Cortex of kidney (tissue), 1 donor: ENCODE measurements around the gene DGLUCY.
"Not testable (repeated sequence)": the region's sequence is repeated elsewhere in the genome, so short reads cannot be mapped to it uniquely, and the experiment has no call there.

ENCODE experiments used
- DNase-seq: peaks from one replicate; lab custom pipeline; 2025; lab: John Stamatoyannopoulos, UW

The DGLUCY gene

GRCh38 chr14:91138511-91139359, 24.9 kb downstream of the DGLUCY start:
- DNase-seq, result no peak

DNA sequence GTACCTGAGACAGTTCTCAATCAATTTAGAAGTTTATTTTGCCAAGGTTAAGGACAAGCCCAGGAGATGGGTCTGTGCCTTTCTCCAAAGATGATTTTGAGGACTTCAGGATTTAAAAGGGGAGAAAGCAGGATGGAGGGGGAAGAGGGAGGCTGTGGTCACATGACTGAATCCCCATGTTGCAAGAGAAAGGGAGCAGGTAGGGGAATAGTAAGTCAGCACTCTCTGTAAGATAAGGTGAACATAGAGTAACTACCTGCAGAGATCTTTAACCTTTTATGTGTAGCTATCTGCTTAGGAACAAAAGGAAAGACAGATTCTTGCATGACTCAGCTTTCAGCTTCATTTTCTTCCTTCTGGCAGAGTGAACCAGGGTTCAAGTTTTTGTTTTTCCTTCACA, 25.9 kb downstream of the DGLUCY start:
- DNase-seq, result no peak

DNA sequence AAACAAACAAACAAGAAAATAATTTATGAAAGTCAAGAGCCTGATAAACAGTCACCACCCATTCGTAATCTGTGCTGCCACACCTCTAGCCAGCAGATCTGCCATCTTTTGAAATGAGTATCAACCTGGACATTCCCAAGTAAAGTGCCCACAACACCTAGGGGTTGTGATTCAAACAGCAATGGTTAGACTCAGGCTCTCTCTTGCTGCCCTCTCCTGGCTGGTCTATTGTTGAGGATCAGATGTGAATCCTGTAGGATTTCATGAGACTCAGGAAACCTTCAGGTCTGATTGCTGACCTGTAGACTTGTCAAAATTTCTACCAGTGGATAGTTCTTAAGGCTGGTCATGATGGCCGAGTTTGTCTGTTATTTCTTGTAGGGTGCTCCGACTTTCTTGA, 26.8 kb downstream of the DGLUCY start:
- DNase-seq, result no peak

DNA sequence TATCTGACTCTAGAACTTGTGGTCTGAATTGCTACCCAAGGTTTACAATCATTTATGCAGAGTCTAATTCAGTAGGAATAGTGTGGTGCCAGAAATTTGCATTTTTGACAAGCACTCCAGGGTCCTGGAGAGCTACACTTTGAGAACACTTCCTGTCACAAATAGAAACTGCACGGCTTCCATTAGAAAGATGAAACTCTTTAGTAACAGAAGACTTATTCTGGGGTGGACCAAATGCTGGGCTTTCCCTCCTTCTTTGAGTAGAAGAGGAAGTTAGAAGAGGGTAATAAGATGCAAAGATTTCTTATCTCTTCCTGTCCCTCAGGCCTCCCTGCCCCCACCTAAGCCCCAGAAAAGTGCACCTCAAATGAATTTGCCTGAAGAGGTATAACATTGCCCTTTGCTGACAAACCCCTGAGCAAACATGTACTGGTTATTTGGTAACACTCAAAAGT, 28.4 kb downstream of the DGLUCY start:
- no peak for DNase-seq

GRCh38 chr14:91143862-91144261, 30.0 kb downstream of the DGLUCY start:
- DNase-seq, result no peak

GRCh38 chr14:91144425-91145145, 30.7 kb downstream of the DGLUCY start:
- no peak for DNase-seq

DNA sequence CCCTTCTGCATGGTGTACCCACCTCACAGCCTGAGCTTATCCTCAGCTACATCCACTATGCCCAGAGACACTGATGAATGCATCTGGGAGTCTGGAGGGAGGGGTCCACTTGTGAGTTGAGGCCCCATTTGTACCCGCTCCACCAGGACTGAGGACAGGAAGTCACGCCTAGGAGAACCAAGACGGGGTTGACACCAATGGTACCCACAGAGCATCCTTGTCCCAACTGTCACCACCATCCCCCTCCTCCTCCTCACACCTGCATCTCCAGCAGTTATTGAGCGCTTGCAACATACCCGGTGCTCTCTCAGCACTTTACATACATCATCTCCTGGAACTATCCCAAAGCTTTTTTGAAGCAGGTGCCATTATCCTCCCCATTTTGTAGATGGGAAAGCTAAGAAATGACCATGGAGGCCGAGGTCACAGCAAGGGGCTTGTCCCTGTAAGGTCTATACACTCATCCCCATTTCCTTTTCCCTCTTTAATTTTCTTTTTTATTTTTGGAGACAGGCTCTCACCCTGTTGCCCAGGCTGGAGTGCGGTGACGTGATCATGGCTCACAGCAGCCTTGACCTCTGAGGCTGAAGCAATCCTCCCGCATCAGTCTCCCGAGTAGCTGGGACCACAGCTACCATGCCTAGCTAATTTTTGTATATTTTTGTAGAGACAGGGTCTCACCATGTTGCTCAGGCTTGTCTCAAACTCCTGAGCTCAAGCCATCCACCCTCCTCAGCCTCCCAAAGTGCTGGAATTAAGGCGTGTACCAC, 31.7 kb downstream of the DGLUCY start:
- no peak for DNase-seq

DNA sequence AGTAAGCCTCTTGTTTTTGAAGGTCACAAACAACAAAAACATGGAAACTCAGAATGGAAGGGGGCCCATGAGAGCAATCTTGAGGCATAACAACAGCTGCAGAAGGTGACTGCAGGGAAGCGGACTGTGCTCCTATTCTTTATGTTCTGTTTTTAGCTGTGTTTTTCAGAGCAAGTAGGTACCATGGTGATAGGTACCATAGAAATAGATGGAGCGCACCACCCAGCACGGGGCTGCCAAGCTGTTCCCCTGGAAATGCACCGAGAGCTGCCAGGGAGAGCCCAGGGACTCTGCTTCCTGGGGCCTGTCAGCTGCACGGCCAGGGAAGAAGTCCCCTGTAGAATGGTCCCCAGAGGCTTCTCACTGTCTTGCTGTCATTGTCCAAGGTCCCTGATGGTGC, 32.8 kb downstream of the DGLUCY start:
- no peak for DNase-seq

DNA sequence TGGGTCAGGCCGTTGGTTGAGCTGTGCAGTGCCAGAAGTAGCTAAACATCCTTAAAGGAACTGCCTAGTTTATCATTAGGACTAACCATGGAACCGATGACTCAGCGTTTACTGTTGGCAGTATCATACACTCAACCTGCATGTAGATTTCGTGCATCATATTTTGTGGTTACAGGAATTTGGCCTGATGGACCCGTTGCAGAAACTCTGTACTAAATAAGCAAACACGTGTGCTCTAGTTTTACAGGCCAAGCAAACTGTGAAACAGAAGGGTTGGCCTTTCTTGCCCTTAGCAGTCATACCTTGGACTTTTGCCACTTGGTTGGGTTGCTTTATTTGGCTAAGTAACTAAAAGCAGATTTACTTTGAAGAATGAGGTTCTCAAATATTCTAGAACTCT, 35.6 kb downstream of the DGLUCY start:
- no peak for DNase-seq

GRCh38 chr14:91152499-91152898, 38.6 kb downstream of the DGLUCY start:
- no peak for DNase-seq

DNA sequence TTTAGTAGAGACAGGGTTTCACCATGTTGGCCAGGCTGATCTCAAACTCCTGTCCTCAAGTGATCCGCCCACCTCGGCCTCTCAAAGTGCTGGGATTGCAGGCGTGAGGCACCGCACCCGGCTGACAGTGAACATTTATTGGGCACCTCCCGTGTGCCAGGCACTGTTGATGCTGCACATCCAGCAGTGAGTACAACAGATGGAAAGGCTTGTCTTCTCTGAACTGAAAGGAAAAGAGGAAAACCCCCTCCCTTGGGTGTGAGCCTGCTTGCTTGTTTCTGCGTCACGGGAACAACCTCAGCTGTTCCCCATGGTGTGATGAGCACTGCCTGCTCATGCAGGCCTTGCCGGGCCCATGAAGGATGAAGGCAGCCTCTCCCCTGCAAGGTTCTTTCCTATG, 39.5 kb downstream of the DGLUCY start:
- no peak for DNase-seq

GRCh38 chr14:91154851-91155625, 41.2 kb downstream of the DGLUCY start:
- no peak for DNase-seq

- no peak for DNase-seq
Measured at GRCh38 chr14:91155626-91156089, 41.8 kb downstream of the DGLUCY start.

DNA sequence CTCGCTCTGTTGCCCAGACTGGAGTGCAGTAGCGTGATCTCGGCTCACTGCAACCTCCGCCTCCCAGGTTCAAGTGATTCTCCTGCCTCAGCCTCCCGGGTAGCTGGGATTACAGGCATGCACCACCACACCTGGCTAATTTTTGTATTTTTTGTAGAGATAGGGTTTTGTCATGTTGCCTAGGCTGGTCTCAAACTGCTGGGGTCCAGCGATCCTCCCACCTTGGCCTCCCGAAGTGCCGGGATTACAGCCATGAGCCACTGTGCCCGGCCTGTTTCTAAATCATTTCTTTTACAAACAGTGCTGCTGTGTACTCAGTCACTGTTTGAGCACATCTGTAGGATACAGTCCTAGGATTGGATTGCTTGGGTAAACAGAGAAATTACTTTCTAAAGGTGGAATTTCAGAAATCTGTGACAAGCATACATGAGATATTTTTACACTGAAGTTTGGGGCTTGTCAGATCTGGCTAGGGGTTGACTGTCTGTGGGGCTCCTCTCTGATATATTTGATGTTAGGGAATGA, 42.3 kb downstream of the DGLUCY start:
- DNase-seq, result not testable (repeated sequence)

DNA sequence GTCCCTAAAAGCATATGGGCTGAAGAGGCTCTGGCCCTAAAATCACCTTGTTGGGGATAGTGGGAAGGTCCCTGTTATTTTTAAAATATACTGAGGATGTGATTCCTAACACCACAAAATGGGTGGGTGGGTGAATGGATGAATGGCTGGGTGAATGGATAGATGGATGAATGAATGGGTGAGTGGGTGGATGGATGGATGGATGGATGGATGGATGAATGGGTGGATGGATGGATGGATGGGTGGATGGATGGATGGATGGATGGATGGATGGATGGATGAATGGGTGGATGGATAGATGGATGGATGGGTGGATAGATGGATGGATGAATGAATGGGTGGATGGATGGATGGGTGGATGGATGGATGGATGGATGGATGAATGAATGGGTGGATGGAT, 43.0 kb downstream of the DGLUCY start:
- DNase-seq, result not testable (repeated sequence)

DNA sequence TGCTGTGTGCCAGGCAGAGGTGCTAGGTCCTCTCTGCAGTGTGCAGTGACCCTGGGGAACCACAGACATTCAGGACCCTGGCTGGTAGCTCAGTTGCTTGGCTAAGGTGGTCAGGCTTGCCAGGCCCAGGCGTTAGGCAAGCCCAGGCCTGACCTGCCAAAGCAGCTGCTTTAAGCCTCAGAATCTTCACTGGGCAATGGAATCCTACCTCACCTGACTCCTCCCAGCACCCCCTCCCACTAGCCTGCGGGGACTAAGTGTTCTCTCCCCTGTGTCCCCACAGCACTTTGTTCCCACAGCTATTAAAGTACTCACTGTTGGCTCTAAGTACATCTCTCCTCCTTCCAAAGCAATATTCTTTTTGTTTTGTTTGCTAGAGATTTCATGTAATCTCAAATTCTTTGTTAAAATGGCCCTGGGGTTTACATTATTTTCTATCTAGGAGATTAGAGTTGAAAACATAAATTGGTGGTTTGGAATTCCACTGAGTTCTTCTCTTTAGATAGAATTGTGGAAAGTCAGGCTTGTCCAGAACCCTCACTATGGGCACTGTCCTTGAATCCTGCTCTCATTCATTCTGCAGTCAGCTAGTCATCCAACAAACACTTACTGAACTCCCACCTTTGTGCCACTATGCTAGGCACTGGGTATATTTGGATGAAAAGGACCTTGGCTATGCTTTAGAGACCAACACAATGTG, 44.4 kb downstream of the DGLUCY start:
- DNase-seq, result no peak

DNA sequence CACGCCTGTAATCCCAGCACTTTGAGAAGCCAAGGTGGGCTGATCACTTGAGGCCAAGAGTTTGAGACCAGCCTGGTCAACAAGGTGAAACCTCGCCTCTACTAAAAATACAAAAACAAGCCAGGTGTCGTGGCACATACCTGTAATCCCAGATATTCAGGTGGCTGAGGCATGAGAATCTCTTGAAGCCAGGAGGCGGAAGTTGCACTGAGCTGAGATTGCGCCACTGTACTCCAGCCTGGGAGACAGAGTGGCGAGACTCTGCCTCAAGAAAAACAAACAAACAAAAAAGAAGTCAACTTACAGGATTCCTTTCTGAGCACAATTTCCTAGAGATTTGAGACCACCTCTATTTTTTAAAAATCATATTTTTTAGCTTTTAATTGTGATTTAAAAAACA, 45.3 kb downstream of the DGLUCY start:
- no peak for DNase-seq

DNA sequence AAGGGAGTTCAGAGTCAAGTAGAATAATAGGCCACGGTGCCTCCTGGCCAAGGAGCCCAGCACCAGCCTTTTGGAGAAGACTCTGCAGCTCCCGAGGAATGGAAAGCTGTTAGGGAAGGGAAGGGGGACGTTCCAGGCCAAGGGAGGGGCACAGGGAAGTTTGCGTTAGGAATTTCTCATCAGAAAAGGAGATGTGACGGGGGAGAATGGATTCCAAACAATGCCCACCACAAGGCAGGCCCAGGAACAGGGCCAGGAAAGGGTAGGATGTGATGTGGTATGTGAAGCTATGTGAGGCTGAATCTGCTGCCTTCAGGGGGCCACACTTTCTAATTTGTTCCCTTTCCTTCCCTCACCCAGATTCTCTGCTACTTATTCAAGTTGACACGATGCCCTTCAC, 46.0 kb downstream of the DGLUCY start:
- DNase-seq, result no peak

DNA sequence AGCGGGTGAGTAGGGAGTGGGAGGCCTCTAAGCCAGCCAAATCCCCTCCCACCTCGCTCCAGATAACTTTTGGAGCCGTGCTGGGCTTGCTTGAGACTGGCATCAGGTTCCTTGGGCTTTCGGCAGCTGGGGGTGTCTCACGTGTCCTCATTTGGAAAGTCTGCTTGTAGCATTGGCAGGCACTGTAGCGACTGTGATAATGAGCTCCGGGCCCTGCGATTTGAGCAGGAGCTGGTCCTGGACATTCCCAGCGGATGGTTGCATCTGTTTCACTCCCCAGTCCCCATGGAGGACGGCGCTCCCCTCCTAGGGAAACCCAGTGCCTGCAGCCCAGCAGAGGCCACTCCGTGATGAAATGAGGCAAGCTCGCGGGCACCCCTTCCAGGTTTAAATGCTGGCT, 49.4 kb downstream of the DGLUCY start:
- no peak for DNase-seq

DNA sequence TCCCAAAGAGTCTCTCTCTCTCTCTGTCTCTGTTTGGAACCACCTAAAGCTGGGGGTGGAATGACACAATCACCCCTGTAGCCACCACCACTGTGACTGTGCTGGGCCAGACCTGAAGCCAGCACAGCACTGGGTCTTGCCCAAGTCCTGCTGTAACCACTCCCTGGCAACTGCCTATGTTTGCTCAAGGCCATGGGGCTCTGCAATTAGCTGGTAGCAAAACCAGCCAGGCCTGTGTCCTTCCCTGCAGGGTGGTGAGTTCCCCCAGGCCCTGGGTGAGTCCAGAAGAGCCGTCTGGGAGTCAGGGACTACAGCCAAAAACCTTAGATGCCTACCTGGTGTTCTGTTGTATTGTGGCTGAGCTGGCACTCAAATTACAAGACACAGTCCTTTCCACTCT, 50.8 kb downstream of the DGLUCY start:
- no peak for DNase-seq

DNA sequence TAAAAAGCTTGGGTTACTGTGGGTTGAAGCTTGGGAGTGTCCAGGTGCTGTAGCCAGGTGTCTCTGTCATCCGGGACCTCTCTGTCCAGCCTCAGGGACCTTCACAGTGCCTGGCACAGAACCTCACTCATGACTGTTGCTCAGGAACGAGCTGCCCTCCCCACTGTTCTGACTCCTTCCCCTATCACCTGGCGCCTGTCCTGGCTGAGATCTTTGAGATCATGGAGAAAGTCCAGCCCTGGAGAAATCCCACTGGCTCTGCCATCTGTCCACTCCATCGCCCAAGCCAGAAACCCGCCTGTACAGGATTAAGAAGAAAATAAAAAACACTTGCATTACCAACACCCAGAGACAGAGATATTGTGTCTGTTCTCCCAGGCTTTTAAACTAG, 53.5 kb downstream of the DGLUCY start:
- no peak for DNase-seq
